NCI-H446 treated with DMSO at 0.1 percent for 48 hours (cell line): ENCODE data around the gene CC2D2B.

Experiments used
- DNase-seq: peaks from one replicate; lab custom pipeline; 2025; lab: John Stamatoyannopoulos, UW

CC2D2B gene

DNA sequence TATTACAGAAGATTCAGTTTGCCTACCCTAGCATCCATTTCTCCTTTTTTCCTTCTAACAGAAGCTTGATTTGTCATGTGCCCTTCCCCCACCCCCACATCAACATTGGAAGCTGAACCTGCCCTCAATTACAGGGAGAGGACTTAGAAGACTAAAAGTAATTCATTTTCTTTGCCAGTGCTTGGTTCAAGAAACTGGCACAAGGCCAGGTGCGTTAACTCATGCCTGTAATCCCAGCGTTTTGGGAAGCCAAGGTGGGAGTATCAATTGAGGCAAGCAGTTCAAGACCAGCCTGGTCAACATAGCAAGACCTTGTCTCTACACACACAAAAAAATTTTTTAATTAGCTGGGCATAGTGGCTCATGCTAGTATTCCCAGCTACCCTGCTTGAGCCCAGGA is 168.2 kb downstream of the CC2D2B start:
- no peak for DNase-seq

- no peak for DNase-seq
Measured at GRCh38 chr10:96077156-96077555, 169.4 kb downstream of the CC2D2B start.

DNA sequence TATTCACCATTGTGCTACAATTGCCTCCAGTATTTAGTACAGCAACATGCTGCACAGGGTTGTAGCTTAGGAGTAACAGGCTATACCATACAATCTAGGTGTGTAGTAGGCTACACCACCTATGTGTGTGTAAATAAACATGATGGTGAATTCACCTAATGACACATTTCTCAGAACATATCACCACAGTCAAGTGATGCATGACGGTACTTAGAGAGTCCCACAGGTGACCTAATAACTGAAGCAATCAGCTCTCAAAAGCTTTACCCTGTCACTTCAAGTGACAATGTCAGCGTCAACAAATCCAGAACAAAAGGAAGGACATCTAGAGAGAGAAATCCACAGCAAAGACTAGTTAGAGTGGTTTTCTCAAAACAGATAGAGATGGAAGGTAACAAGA is 174.4 kb downstream of the CC2D2B start:
- DNase-seq, result no peak
